PC-3 (cell line): Measurements from ENCODE around the gene TSPAN9. TPM values are rescaled to one million over a fixed set of nuclear protein-coding genes. Genes with fewer than 3 reads are reported as not detected.

Experiments used
- ATAC-seq: fragments of 200-7000 bp; cut with Tn5 transposase; 2 replicates; pipeline ENCODE4 v1.9.1; 2020; ENCODE audit warnings: mild to moderate bottlenecking, moderate library complexity
- BruUV-seq: library from RNA; stranded (reverse); fragments of 400-500 nt; replicated peaks from 2 replicates; lab custom pipeline; 2021; lab: Mats Ljungman, UMichigan
- CTCF ChIA-PET: fragments of 300-600 bp; sonication (Branson Sonifier 250); formaldehyde crosslinking; loops from one replicate; lab custom pipeline; 2022; ENCODE audit warnings: antibody characterized with exemption; lab: Charles Lee
- POLR2A ChIA-PET: fragments of 300-600 bp; sonication (Branson Sonifier 250); formaldehyde crosslinking; loops from one replicate; lab custom pipeline; 2022; ENCODE audit warnings: antibody characterized with exemption; ENCODE audit not compliant: unreplicated experiment; lab: Charles Lee
- DNase-seq: peaks from one replicate; pipeline ENCODE4 v3.0.0-alpha.2; 2015
- H2AFZ ChIP-seq: fragments of 300-600 bp; sonication (generic); 2 replicates; pipeline ENCODE4 v1.6.0; 2016; ENCODE audit warnings: antibody characterized with exemption, low read length
- H3F3A ChIP-seq: fragments of 300-600 bp; sonication (generic); one replicate; pipeline ENCODE4 v1.6.0; 2017; ENCODE audit warnings: antibody characterized with exemption, low read length, control low read depth, mild to moderate bottlenecking; ENCODE audit not compliant: unreplicated experiment
- H3K27ac ChIP-seq: fragments of 300-600 bp; sonication (generic); 2 replicates; pipeline ENCODE4 v1.5.1; 2016; ENCODE audit warnings: mild to moderate bottlenecking, low read length
- H3K27me3 ChIP-seq: fragments of 300-600 bp; sonication (generic); 2 replicates; pipeline ENCODE4 v1.6.1; 2016; ENCODE audit warnings: low read length, mixed read lengths
- H3K36me3 ChIP-seq: fragments of 300-600 bp; sonication (generic); 2 replicates; pipeline ENCODE4 v1.6.1; 2016; ENCODE audit warnings: low read depth, mixed run types, low read length, mixed read lengths
- H3K4me1 ChIP-seq: fragments of 300-600 bp; sonication (generic); 2 replicates; pipeline ENCODE4 v1.5.1; 2016; ENCODE audit warnings: low read length; ENCODE audit not compliant: insufficient read depth
- H3K4me2 ChIP-seq: fragments of 300-600 bp; sonication (generic); 2 replicates; pipeline ENCODE4 v1.6.0; 2016; ENCODE audit warnings: low read length
- H3K4me3 ChIP-seq: fragments of 300-600 bp; sonication (generic); 2 replicates; pipeline ENCODE4 v1.5.1; 2016; ENCODE audit warnings: mild to moderate bottlenecking, low read length, mixed read lengths
- H3K79me2 ChIP-seq: fragments of 300-600 bp; sonication (generic); 2 replicates; pipeline ENCODE4 v1.6.1; 2017; ENCODE audit warnings: low read length, mixed read lengths
- H3K9ac ChIP-seq: fragments of 300-600 bp; sonication (generic); 2 replicates; pipeline ENCODE4 v1.6.0; 2016; ENCODE audit warnings: mild to moderate bottlenecking, low read length
- H3K9me2 ChIP-seq: fragments of 300-600 bp; sonication (generic); replicated peaks from 2 replicates; pipeline ENCODE4 v1.6.1; 2016; ENCODE audit warnings: mixed run types, low read length, mixed read lengths
- H3K9me3 ChIP-seq: fragments of 300-600 bp; sonication (generic); 2 replicates; pipeline ENCODE4 v1.6.1; 2016; ENCODE audit warnings: low read length, mixed read lengths
- H4K20me1 ChIP-seq: fragments of 300-600 bp; sonication (generic); 2 replicates; pipeline ENCODE4 v1.6.1; 2016; ENCODE audit warnings: low read length, mixed read lengths
- EZH2 ChIP-seq: fragments of 300-600 bp; sonication (generic); IDR thresholded peaks from one replicate; pipeline ENCODE4 v1.6.1; 2017; ENCODE audit warnings: antibody characterized with exemption, mild to moderate bottlenecking, low read length; ENCODE audit not compliant: unreplicated experiment
- EZH2phosphoT487 ChIP-seq: fragments of 300-600 bp; sonication (generic); IDR thresholded peaks from 2 replicates; pipeline ENCODE4 v1.6.1; 2018; ENCODE audit warnings: mild to moderate bottlenecking, antibody characterized with exemption, low read length, borderline replicate concordance
- intact Hi-C: fragments of 100-400 bp; cut with micrococcal nuclease; formaldehyde crosslinking; loops from 2 replicates; pipeline ENCODE4 v1.9.0; 2023
- total RNA-seq: library from RNA; depleted of rRNA; stranded (reverse); fragments of >200 nt; gene quantifications from 2 replicates; pipeline ENCODE4 v1.2.3, GENCODE V29; 2014
- TF ChIP-seq, protein P1 (sequence below): fragments of 300-600 bp; sonication (generic); conservative IDR thresholded peaks from 2 replicates; pipeline ENCODE4 v1.5.1; 2017; ENCODE audit warnings: antibody characterized with exemption, low read depth, mild to moderate bottlenecking, low read length

Gene TSPAN9
- total RNA-seq, 1 experiment from 2014 or later = 6.2 TPM

GRCh38 chr12:3078086-3078820, 1.1 kb downstream of the TSPAN9 start:
- Histone ChIP-seq H3K27ac (no peak overlapping the region), H2AFZ (peak overlapping the region; percentile 74), H3F3A (no peaks in the 10 kb centered on the region), H3K4me1 (peaks cover 9% of the 10 kb centered on the region), H3K4me3 (peak overlapping the region; percentile 75), H3K36me3 (no peaks in the 10 kb centered on the region), H3K9me3 (no peaks in the 10 kb centered on the region), H4K20me1 (no peaks in the 10 kb centered on the region), H3K9me2 (no peaks in the 10 kb centered on the region), H3K79me2 (no peaks in the 10 kb centered on the region), H3K9ac (peak overlapping the region; percentile 28; the same call in 1 of the 2 replicates), H3K4me2 (peak overlapping the region; percentile 97), H3K27me3 (no peaks in the 10 kb centered on the region)
- TF ChIP-seq EZH2phosphoT487 (no peak), EZH2 (no peak)
- TF ChIP-seq, protein P1, sequence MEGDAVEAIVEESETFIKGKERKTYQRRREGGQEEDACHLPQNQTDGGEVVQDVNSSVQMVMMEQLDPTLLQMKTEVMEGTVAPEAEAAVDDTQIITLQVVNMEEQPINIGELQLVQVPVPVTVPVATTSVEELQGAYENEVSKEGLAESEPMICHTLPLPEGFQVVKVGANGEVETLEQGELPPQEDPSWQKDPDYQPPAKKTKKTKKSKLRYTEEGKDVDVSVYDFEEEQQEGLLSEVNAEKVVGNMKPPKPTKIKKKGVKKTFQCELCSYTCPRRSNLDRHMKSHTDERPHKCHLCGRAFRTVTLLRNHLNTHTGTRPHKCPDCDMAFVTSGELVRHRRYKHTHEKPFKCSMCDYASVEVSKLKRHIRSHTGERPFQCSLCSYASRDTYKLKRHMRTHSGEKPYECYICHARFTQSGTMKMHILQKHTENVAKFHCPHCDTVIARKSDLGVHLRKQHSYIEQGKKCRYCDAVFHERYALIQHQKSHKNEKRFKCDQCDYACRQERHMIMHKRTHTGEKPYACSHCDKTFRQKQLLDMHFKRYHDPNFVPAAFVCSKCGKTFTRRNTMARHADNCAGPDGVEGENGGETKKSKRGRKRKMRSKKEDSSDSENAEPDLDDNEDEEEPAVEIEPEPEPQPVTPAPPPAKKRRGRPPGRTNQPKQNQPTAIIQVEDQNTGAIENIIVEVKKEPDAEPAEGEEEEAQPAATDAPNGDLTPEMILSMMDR = no peak
- intact Hi-C loops = no loop called here
- POLR2A ChIA-PET = no interaction called here
- ATAC-seq (no peak), DNase-seq (no peak)
- CTCF ChIA-PET = interaction anchor here (0.6 kb wide), 2 partner anchors 179 to 222 kb away, joined by 3 to 4 read pairs; no protein-coding TSS in a partner anchor
- BruUV-seq = TSS peak; percentile 30

DNA sequence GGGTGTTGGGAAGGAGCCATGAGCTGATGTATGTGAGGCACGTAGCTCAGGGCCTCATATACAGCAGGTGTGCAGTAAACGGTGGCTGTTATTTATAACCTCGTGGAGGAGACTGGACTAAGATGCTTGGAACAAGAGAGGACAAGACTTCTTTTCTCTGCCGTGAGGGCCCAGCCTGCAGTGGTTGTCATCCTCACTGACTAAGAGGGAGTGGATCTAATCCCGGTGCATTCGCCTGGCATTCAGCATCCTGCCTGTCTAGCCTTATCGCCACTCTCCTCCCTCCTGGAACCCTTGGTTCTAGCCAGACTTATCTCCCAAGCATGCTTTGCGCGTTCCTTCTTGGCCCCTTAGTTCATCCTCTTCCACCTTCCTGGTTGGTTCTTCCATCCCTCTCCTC, 3.9 kb downstream of the TSPAN9 start:
- Histone ChIP-seq H2AFZ (no peak overlapping the region), H3K9me2 (no peaks in the 10 kb centered on the region), H3K4me3 (no peak overlapping the region), H3K9me3 (no peaks in the 10 kb centered on the region), H3F3A (no peaks in the 10 kb centered on the region), H3K9ac (no peak overlapping the region), H3K4me1 (peaks cover 9% of the 10 kb centered on the region), H3K27me3 (no peaks in the 10 kb centered on the region), H4K20me1 (no peaks in the 10 kb centered on the region), H3K36me3 (no peaks in the 10 kb centered on the region), H3K79me2 (no peaks in the 10 kb centered on the region), H3K27ac (no peak overlapping the region), H3K4me2 (no peak overlapping the region)
- POLR2A ChIA-PET = no interaction called here
- DNase-seq (no peak), ATAC-seq (no peak)
- CTCF ChIA-PET = no interaction called here
- TF ChIP-seq EZH2phosphoT487 = no peak
- TF ChIP-seq, protein P1 = no peak
- no peak for TF ChIP-seq EZH2
- intact Hi-C loops = no loop called here
- BruUV-seq = no TSS peak

- Histone ChIP-seq H3K36me3 (no peaks in the 10 kb centered on the region), H3K4me2 (no peak overlapping the region), H3K79me2 (no peaks in the 10 kb centered on the region), H3F3A (no peaks in the 10 kb centered on the region), H3K27me3 (no peaks in the 10 kb centered on the region), H3K4me1 (peaks cover 4% of the 10 kb centered on the region; the same call in 1 of the 2 replicates), H3K9me3 (no peaks in the 10 kb centered on the region), H3K27ac (no peak overlapping the region), H3K9me2 (no peaks in the 10 kb centered on the region), H4K20me1 (no peaks in the 10 kb centered on the region), H2AFZ (no peak overlapping the region), H3K9ac (no peak overlapping the region), H3K4me3 (no peak overlapping the region)
- ATAC-seq (no peak), DNase-seq (no peak)
- intact Hi-C loops = no loop called here
- ChIA-PET POLR2A (no interaction called here), CTCF (no interaction called here)
- TF ChIP-seq EZH2 (no peak), EZH2phosphoT487 (no peak)
- TF ChIP-seq, protein P1 = no peak
- no TSS peak for BruUV-seq
Observed at GRCh38 chr12:3081886-3082285, 4.7 kb downstream of the TSPAN9 start.
